HepG2 (cell line): ENCODE results near the gene ACBD6. TPM values are rescaled to one million over a fixed set of nuclear protein-coding genes. Genes with fewer than 3 reads are reported as not detected.

Source experiments
- ATAC-seq: fragments of 200-7000 bp; cut with Tn5 transposase; 3 replicates; pipeline ENCODE4 v1.9.1; 2020; ENCODE audit warnings: mild to moderate bottlenecking, moderate library complexity
- BruUV-seq: library from RNA; stranded (reverse); fragments of 400-500 nt; replicated peaks from 2 replicates; lab custom pipeline; 2021; lab: Mats Ljungman, UMichigan
- CTCF ChIA-PET: fragments of 300-600 bp; formaldehyde crosslinking; extraction: SDS; loops from one replicate; lab custom pipeline; 2021; ENCODE audit warnings: low total read pairs, inconsistent platforms, low intra/inter-chr PET ratio; lab: Yijun Ruan, JAX
- POLR2A ChIA-PET: fragments of 350-600 bp; sonication (Branson Sonifier 250); formaldehyde crosslinking; loops from one replicate; lab custom pipeline; 2020; ENCODE audit warnings: antibody characterized with exemption, inconsistent platforms; lab: Yijun Ruan, JAX
- DNase-seq: peaks from one replicate; pipeline ENCODE4 v3.0.0-alpha.2; 2015; ENCODE audit warnings: low spot score
- FAIRE-seq: peaks from 3 replicates; lab custom pipeline; 2011; peaks lifted over from hg19 to GRCh38; lab: Jason Lieb, UNC
- H2AFZ ChIP-seq: one replicate; pipeline ENCODE4 v1.6.1; 2011; ENCODE audit warnings: low read length, inconsistent platforms
- H3K27ac ChIP-seq: fragments of 300-600 bp; 3 replicates; pipeline ENCODE4 v1.8.0; 2011; ENCODE audit warnings: mixed run types, mild to moderate bottlenecking, mixed read lengths, low read length, inconsistent platforms; ENCODE audit not compliant: insufficient read depth; ENCODE audit errors: extremely low read length
- H3K27me3 ChIP-seq, 2 experiments: fragments of 200-600 bp in 1 of 2; 2 replicates in 1 of 2; 3 replicates in 1 of 2; pipeline versions ENCODE4 v1.6.0 to v1.8.0; 2011; ENCODE audit warnings: low read length in 2 of 2, mild to moderate bottlenecking in 2 of 2, moderate library complexity in 2 of 2, inconsistent platforms in 1 of 2; ENCODE audit not compliant: insufficient read depth in 2 of 2, control insufficient read depth in 1 of 2
- H3K36me3 ChIP-seq, 2 experiments: fragments of 200-600 bp in 1 of 2; replicated peaks in 1 of 2; 2 replicates in 1 of 2; 3 replicates in 1 of 2; pipeline versions ENCODE4 v1.5.1 to v1.8.0; 2011; ENCODE audit warnings: low read length in 2 of 2, inconsistent platforms in 1 of 2; ENCODE audit not compliant: insufficient read depth in 2 of 2, control insufficient read depth in 1 of 2
- H3K4me1 ChIP-seq: 2 replicates; pipeline ENCODE4 v1.5.1; 2012; ENCODE audit warnings: low read length, inconsistent platforms; ENCODE audit not compliant: insufficient read depth
- H3K4me2 ChIP-seq: 2 replicates; pipeline ENCODE4 v1.6.0; 2011; ENCODE audit warnings: low read depth, low read length, inconsistent platforms
- H3K4me3 ChIP-seq, 3 experiments: fragments of 200-600 bp in 1 of 3; sonication (generic), shearing (Covaris generic) in 1 of 3; replicated peaks in 1 of 3; 2 replicates each; pipeline ENCODE4 v1.5.1; 2011 to 2016; ENCODE audit warnings: low read length in 3 of 3, inconsistent platforms in 2 of 3, low read depth in 2 of 3, mild to moderate bottlenecking in 2 of 3, control low read depth in 1 of 3, mixed read lengths in 1 of 3; ENCODE audit not compliant: insufficient read depth in 1 of 3
- H3K79me2 ChIP-seq: one replicate; pipeline ENCODE4 v1.6.1; 2011; ENCODE audit warnings: low read length, inconsistent platforms; ENCODE audit not compliant: insufficient read depth
- H3K9ac ChIP-seq: 2 replicates; pipeline ENCODE4 v1.6.0; 2011; ENCODE audit warnings: mild to moderate bottlenecking, low read depth, low read length, inconsistent platforms; ENCODE audit not compliant: insufficient read depth
- H3K9me3 ChIP-seq: 2 replicates; pipeline ENCODE4 v1.5.1; 2012; ENCODE audit warnings: mild to moderate bottlenecking, low read length
- H4K20me1 ChIP-seq: 2 replicates; pipeline ENCODE4 v1.6.0; 2011; ENCODE audit warnings: inconsistent platforms, mild to moderate bottlenecking, low read length, moderate library complexity; ENCODE audit not compliant: insufficient read depth
- ARNT2 ChIP-seq: sonication (generic); formaldehyde crosslinking; IDR thresholded peaks from 2 replicates; pipeline ENCODE4 v1.8.0; 2022; ENCODE audit warnings: mild to moderate bottlenecking, low read depth, missing genetic modification reagents, moderate library complexity
- CBX1 ChIP-seq: IDR thresholded peaks from one replicate; pipeline ENCODE4 v1.6.1; 2016; ENCODE audit warnings: antibody characterized with exemption, low read depth
- CCAR2 ChIP-seq: fragments of 200-400 bp; formaldehyde crosslinking; optimal IDR thresholded peaks from 2 replicates; pipeline ENCODE3; 2018; ENCODE audit warnings: low read depth, mild to moderate bottlenecking, low read length, moderate library complexity
- CEBPB ChIP-seq: IDR thresholded peaks from 2 replicates; pipeline ENCODE4 v1.6.1; 2011; ENCODE audit warnings: low read depth, low read length, improper control_type of control experiment, borderline replicate concordance
- EP300 ChIP-seq, 3 experiments: sonication (generic) in 1 of 3; formaldehyde crosslinking in 1 of 3; IDR thresholded peaks; 2 replicates each; pipeline versions ENCODE4 v1.5.1 to v1.6.1; 2011 to 2020; ENCODE audit warnings: low read depth in 2 of 3, low read length in 2 of 3, borderline replicate concordance in 1 of 3, improper control_type of control experiment in 1 of 3, mild to moderate bottlenecking in 1 of 3, missing genetic modification reagents in 1 of 3, moderate library complexity in 1 of 3
- FOSL2 ChIP-seq: sonication (generic); formaldehyde crosslinking; IDR thresholded peaks from 2 replicates; pipeline ENCODE4 v1.4.0; 2020; ENCODE audit warnings: missing genetic modification reagents
- GABPA ChIP-seq, 2 experiments: IDR thresholded peaks; 2 replicates each; pipeline ENCODE4 v1.6.1; 2011 to 2016; ENCODE audit warnings: low read depth in 2 of 2, low read length in 1 of 2, missing biosample characterization in 1 of 2, missing genetic modification characterization in 1 of 2
- HIVEP1 ChIP-seq: sonication (generic); formaldehyde crosslinking; IDR thresholded peaks from 2 replicates; pipeline ENCODE4 v1.4.0; 2020; ENCODE audit warnings: mild to moderate bottlenecking, missing genetic modification reagents
- HMG20A ChIP-seq: IDR thresholded peaks from 2 replicates; pipeline ENCODE4 v1.6.1; 2016; ENCODE audit warnings: borderline replicate concordance
- JUN ChIP-seq: sonication (generic); formaldehyde crosslinking; IDR thresholded peaks from 2 replicates; pipeline ENCODE4 v1.4.0; 2020; ENCODE audit warnings: mild to moderate bottlenecking, missing genetic modification reagents
- NFATC3 ChIP-seq: sonication (generic); formaldehyde crosslinking; IDR thresholded peaks from 2 replicates; pipeline ENCODE4 v1.5.1; 2020; ENCODE audit warnings: mild to moderate bottlenecking, missing genetic modification reagents
- SETDB1 ChIP-seq: sonication (generic); formaldehyde crosslinking; IDR thresholded peaks from 2 replicates; pipeline ENCODE4 v1.5.1; 2020; ENCODE audit warnings: missing genetic modification reagents, mild to moderate bottlenecking, borderline replicate concordance
- SNAI1 ChIP-seq: sonication (generic); formaldehyde crosslinking; IDR thresholded peaks from 2 replicates; pipeline ENCODE4 v1.5.0; 2020; ENCODE audit warnings: mild to moderate bottlenecking, missing genetic modification reagents, borderline replicate concordance
- ZMYM2 ChIP-seq: sonication (generic); formaldehyde crosslinking; IDR thresholded peaks from 2 replicates; pipeline ENCODE4 v1.8.0; 2022; ENCODE audit warnings: mild to moderate bottlenecking, missing genetic modification reagents
- ZNF30 ChIP-seq: sonication (generic); formaldehyde crosslinking; IDR thresholded peaks from 2 replicates; pipeline ENCODE4 v1.5.0; 2020; ENCODE audit warnings: mild to moderate bottlenecking, missing genetic modification reagents
- ZNF33B ChIP-seq: sonication (generic); formaldehyde crosslinking; IDR thresholded peaks from 2 replicates; pipeline ENCODE4 v1.5.1; 2020; ENCODE audit warnings: mild to moderate bottlenecking, missing genetic modification reagents
- ZNF432 ChIP-seq: sonication (generic); formaldehyde crosslinking; IDR thresholded peaks from 2 replicates; pipeline ENCODE4 v1.5.0; 2020; ENCODE audit warnings: missing genetic modification reagents, mild to moderate bottlenecking, borderline replicate concordance
- ZNF501 ChIP-seq: sonication (generic); formaldehyde crosslinking; IDR thresholded peaks from 2 replicates; pipeline ENCODE4 v1.5.1; 2020; ENCODE audit warnings: mild to moderate bottlenecking, moderate library complexity, missing genetic modification reagents
- ZNF672 ChIP-seq: sonication (generic); formaldehyde crosslinking; IDR thresholded peaks from 2 replicates; pipeline ENCODE4 v1.8.1; 2022; ENCODE audit warnings: missing genetic modification reagents
- WGBS: methylation state at CpG from one replicate; pipeline ENCODE4 v1.1.6; 2017; ENCODE audit warnings: low lambda C conversion rate; 5-methylcytosine and 5-hydroxymethylcytosine counted together
- in situ Hi-C: cut with HindIII; loops from 2 replicates; pipeline ENCODE4 v1.10.0; 2017; ENCODE audit warnings: low pct_unique_long_range_greater_than_20kb; ENCODE audit not compliant: extremely low pct_ligation_motif_present
- intact Hi-C: fragments of 100-400 bp; cut with micrococcal nuclease; formaldehyde crosslinking; loops from one replicate; pipeline ENCODE4 v1.10.0; 2022; ENCODE audit not compliant: unreplicated experiment
- polyA plus RNA-seq, 8 experiments: library from polyadenylated mRNA; depleted of rRNA in 3 of 8; stranded (reverse) in 7 of 8; unstranded in 1 of 8; fragments of >200 nt; fragmentation: Illumina TruSeq in 4 of 8; extraction: Trizol in 4 of 8; gene quantifications; 2 replicates each; pipeline versions ENCODE4 v1.2.1 to v1.2.3, GENCODE V29; 2011 to 2016; ENCODE audit warnings: low read depth in 4 of 8, missing spikeins in 1 of 8, mixed read lengths in 1 of 8; ENCODE audit not compliant: insufficient read depth in 1 of 8
- total RNA-seq, 5 experiments: library from RNA; depleted of rRNA; stranded (reverse); fragments of >200 nt; fragmentation: Illumina TruSeq; extraction: Trizol; gene quantifications; 2 replicates each; pipeline ENCODE4 v1.2.3, GENCODE V29; 2016; ENCODE audit warnings: low read depth in 1 of 5
- TF ChIP-seq, protein P1 (sequence below): sonication (generic); formaldehyde crosslinking; IDR thresholded peaks from 2 replicates; pipeline ENCODE4 v1.5.0; 2020; ENCODE audit warnings: missing genetic modification reagents
- TF ChIP-seq, protein P2 (sequence below): sonication (generic); formaldehyde crosslinking; IDR thresholded peaks from 2 replicates; pipeline ENCODE4 v1.8.0; 2023; ENCODE audit warnings: mild to moderate bottlenecking, missing genetic modification reagents

ACBD6 gene
- total and polyA plus RNA-seq, 2 of the 13 experiments (the other 11 are each of a cell fraction or from before 2014, with no cell fraction given) = 33.5 to 47.2 TPM

DNA sequence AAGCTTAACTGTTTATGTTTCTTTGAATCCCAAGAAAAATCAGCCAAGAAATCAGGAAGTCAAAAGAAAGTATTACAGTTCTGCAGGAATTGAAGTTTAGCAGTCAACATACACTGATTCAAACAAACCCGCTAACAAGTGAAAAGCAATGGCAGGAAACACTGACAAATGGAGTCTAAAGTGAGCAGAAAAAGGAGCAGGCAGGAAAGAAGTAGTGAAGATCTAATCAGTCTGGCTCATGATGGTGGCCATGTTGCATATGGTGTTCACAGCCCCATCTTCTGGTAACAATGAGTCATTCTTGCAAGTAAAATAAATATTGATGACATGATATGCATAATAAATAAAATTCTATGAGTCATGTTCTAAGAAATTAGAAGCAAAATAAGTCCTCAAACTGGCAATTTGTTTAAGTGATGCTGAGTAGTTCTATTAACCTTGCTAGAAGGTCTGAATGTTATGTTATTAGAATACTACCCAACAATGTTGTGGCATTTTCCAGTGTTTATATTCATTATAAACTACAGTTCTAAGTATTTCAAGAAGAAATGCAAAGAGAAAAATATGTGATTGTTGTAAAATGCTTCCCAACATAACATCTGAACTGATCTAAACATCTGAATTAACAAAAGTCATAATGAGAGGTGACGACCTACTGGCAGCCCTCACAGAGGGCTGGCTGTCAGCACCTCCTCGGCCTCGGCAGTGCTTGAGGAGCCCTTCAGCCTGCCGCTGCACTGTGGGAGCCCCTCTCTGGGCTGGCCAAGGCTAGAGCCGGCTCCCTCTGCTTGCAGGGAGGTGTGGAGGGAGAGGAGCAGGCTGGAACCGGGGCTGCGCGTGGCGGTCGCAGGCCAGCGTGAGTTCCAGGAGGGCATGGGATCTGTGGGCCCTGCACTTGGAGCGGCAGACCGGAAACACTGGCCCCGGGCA lies 5.7 kb upstream of the ACBD6 start (continued):
- no peak for TF ChIP-seq EP300 (IDR thresholded peaks at IDR 0.05; ENCODE audit: low read depth in 2 of 2, low read length in 2 of 2)
- TF ChIP-seq EP300 (CRISPR knock-in tag; IDR thresholded peaks at IDR 0.05; ENCODE audit: borderline replicate concordance) = no peak
- TF ChIP-seq, protein P1, sequence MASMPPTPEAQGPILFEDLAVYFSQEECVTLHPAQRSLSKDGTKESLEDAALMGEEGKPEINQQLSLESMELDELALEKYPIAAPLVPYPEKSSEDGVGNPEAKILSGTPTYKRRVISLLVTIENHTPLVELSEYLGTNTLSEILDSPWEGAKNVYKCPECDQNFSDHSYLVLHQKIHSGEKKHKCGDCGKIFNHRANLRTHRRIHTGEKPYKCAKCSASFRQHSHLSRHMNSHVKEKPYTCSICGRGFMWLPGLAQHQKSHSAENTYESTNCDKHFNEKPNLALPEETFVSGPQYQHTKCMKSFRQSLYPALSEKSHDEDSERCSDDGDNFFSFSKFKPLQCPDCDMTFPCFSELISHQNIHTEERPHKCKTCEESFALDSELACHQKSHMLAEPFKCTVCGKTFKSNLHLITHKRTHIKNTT (CRISPR knock-in tag) = no peak
- no peak for TF ChIP-seq HMG20A (CRISPR knock-in tag)
- no peak for TF ChIP-seq CEBPB
- no peak for TF ChIP-seq ZNF672 (CRISPR knock-in tag)
- TF ChIP-seq ZNF30 = no peak
- no peak for TF ChIP-seq CBX1
- no peak for TF ChIP-seq HIVEP1
- TF ChIP-seq FOSL2 (CRISPR knock-in tag) = peak; percentile 34; the same call in 1 of the 2 replicates
- TF ChIP-seq, all 625 proteins: peak for 4

DNA sequence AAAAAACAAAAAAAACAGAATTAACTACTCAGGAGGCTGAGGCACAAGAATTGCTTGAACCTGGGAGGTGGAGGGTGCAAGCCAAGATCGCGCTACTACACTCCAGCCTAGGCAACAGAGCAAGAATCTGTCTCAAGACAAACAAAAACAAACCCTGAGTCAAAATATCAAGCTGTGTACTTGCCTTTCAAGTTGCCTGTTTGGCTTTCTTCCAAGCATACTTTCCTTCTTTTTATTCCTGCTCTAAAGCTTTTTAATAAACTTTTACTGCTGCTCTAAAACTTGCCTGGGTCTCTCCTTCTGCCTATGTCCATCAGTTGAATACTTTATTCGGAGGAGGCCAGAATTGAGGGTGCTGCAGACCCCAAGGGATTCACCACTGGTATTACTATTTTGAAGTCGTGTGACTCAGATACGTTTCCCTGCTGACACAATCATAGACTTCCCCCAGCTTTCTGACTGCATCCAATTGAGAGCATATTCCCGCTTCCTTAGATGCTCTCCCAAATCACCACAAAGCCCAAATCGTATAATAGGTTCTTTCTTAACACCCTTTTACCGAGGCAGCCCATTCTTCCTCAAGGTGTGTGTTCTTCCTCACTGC lies 3.5 kb upstream of the ACBD6 start:
- Histone ChIP-seq H4K20me1 (no peaks in the 10 kb centered on the region), H3K4me1 (peaks cover 15% of the 10 kb centered on the region), H3K4me2 (no peak overlapping the region), H3K27ac (no peak overlapping the region), H3K79me2 (peaks cover 13% of the 10 kb centered on the region)
- FAIRE-seq (no peak), DNase-seq (no peak)
- TF ChIP-seq, protein P2, sequence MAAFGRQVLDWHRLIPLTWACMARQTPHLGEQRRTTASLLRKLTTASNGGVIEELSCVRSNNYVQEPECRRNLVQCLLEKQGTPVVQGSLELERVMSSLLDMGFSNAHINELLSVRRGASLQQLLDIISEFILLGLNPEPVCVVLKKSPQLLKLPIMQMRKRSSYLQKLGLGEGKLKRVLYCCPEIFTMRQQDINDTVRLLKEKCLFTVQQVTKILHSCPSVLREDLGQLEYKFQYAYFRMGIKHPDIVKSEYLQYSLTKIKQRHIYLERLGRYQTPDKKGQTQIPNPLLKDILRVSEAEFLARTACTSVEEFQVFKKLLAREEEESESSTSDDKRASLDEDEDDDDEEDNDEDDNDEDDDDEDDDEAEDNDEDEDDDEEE (CRISPR knock-in tag) = no peak
- TF ChIP-seq GABPA (IDR thresholded peaks at IDR 0.05; ENCODE audit: low read depth, low read length) (no peak), GABPA (CRISPR knock-in tag; IDR thresholded peaks at IDR 0.05; ENCODE audit: low read depth) (no peak), ZMYM2 (no peak), ARNT2 (no peak), ZNF33B (no peak), NFATC3 (no peak), ZNF432 (CRISPR knock-in tag) (no peak), SETDB1 (no peak), CCAR2 (no peak), JUN (CRISPR knock-in tag) (no peak), ZNF501 (CRISPR knock-in tag) (no peak), SNAI1 (CRISPR knock-in tag) (no peak)
- TF ChIP-seq, all 625 proteins: peak for 0
- Histone ChIP-seq H2AFZ (no peak overlapping the region), H3K27me3 (no peaks in the 10 kb centered on the region; a peak in 1 of 5 replicates), H3K9me3 (no peaks in the 10 kb centered on the region), H3K36me3 (no peaks in the 10 kb centered on the region), H3K9ac (no peak overlapping the region), H3K4me3 (no peak overlapping the region)
- in situ Hi-C loops (loop anchor here (25.0 kb wide), 1 partner anchor 631 kb away; no protein-coding TSS in a partner anchor), intact Hi-C loops (no loop called here)
- ChIA-PET POLR2A (no interaction called here), CTCF (no interaction called here)
- no TSS peak for BruUV-seq
- 39% methylated on average over 8 of the region's 8 CpGs for WGBS
- no peak for ATAC-seq
